ENCODE data around the gene ANTKMT. TPM values are rescaled to one million over a fixed set of nuclear protein-coding genes. Genes with fewer than 3 reads are reported as not detected.
A peak's percentile ranks its signal among the peaks of the same experiment; 100 is the strongest.
"Not testable (repeated sequence)": the region's sequence is repeated elsewhere in the genome, so short reads cannot be mapped to it uniquely, and the experiment has no call there.

Gene ANTKMT
- polyA plus RNA-seq, 1 donor from 2014 or later: 73.4 TPM

GRCh38 chr16:751152-752006, 30.4 kb downstream of the ANTKMT start:
- Histone ChIP-seq H3F3A (ENCODE audit: insufficient read depth, low read length, poor library complexity, severe bottlenecking) (no peaks in the 10 kb centered on the region), H4K20me1 (ENCODE audit: insufficient read depth) (no peaks in the 10 kb centered on the region), H3K27me3 (ENCODE audit: insufficient read depth, low read depth, low read length) (no peaks in the 10 kb centered on the region), H3K27ac (ENCODE audit: low read length) (no peak overlapping the region), H3K36me3 (ENCODE audit: insufficient read depth, low read length) (no peaks in the 10 kb centered on the region), H3K9me3 (ENCODE audit: low read length) (peaks cover 2% of the 10 kb centered on the region), H3K79me2 (replicated peaks; ENCODE audit: insufficient read depth, low read length) (no peaks in the 10 kb centered on the region), H3K4me2 (ENCODE audit: low read length) (no peak overlapping the region), H3K4me3 (ENCODE audit: low read length) (no peak overlapping the region), H3K9ac (ENCODE audit: low read length) (peak overlapping the region; percentile 29), H2AFZ (ENCODE audit: low read depth, low read length) (no peak overlapping the region), H3K9me2 (ENCODE audit: insufficient read depth, low read length) (no peaks in the 10 kb centered on the region)
- TF ChIP-seq SMC3 (conservative IDR thresholded peaks at IDR 0.05; ENCODE audit: poor library complexity) (no peak), CTCF (IDR thresholded peaks at IDR 0.05; ENCODE audit: poor library complexity, severe bottlenecking) (no peak), POLR2AphosphoS5 (IDR thresholded peaks at IDR 0.05) (no peak), REST (IDR thresholded peaks at IDR 0.05; ENCODE audit: borderline replicate concordance) (no peak), EZH2 (IDR thresholded peaks at IDR 0.05; ENCODE audit: borderline replicate concordance, insufficient read depth, low read length, poor library complexity, severe bottlenecking) (no peak), RAD21 (conservative IDR thresholded peaks at IDR 0.05) (no peak), TAF1 (IDR thresholded peaks at IDR 0.05; ENCODE audit: low read depth) (no peak), MXI1 (conservative IDR thresholded peaks at IDR 0.05; ENCODE audit: poor library complexity, severe bottlenecking) (no peak), EP300 (conservative IDR thresholded peaks at IDR 0.05; ENCODE audit: poor library complexity, severe bottlenecking) (no peak)

GRCh38 chr16:752007-752312, 31.0 kb downstream of the ANTKMT start:
- Histone ChIP-seq H3K27ac (ENCODE audit: low read length) (no peak overlapping the region), H3K9ac (ENCODE audit: low read length) (peak overlapping the region; percentile 29), H3F3A (ENCODE audit: insufficient read depth, low read length, poor library complexity, severe bottlenecking) (no peaks in the 10 kb centered on the region), H3K79me2 (replicated peaks; ENCODE audit: insufficient read depth, low read length) (no peaks in the 10 kb centered on the region), H3K36me3 (ENCODE audit: insufficient read depth, low read length) (no peaks in the 10 kb centered on the region), H3K4me2 (ENCODE audit: low read length) (no peak overlapping the region), H3K27me3 (ENCODE audit: insufficient read depth, low read depth, low read length) (no peaks in the 10 kb centered on the region), H3K9me2 (ENCODE audit: insufficient read depth, low read length) (no peaks in the 10 kb centered on the region), H3K4me3 (ENCODE audit: low read length) (no peak overlapping the region), H3K9me3 (ENCODE audit: low read length) (peaks cover 4% of the 10 kb centered on the region), H4K20me1 (ENCODE audit: insufficient read depth) (no peaks in the 10 kb centered on the region), H2AFZ (ENCODE audit: low read depth, low read length) (no peak overlapping the region)
- TF ChIP-seq TAF1 (IDR thresholded peaks at IDR 0.05; ENCODE audit: low read depth) (no peak), POLR2AphosphoS5 (IDR thresholded peaks at IDR 0.05) (no peak), MXI1 (conservative IDR thresholded peaks at IDR 0.05; ENCODE audit: poor library complexity, severe bottlenecking) (no peak), EP300 (conservative IDR thresholded peaks at IDR 0.05; ENCODE audit: poor library complexity, severe bottlenecking) (no peak), RAD21 (conservative IDR thresholded peaks at IDR 0.05) (no peak), EZH2 (IDR thresholded peaks at IDR 0.05; ENCODE audit: borderline replicate concordance, insufficient read depth, low read length, poor library complexity, severe bottlenecking) (no peak), REST (IDR thresholded peaks at IDR 0.05; ENCODE audit: borderline replicate concordance) (no peak), CTCF (IDR thresholded peaks at IDR 0.05; ENCODE audit: poor library complexity, severe bottlenecking) (no peak)

GRCh38 chr16:754121-754607, 33.2 kb downstream of the ANTKMT start:
- H3K27me3 ChIP-seq (ENCODE audit: insufficient read depth, low read depth, low read length); H4K20me1 ChIP-seq (ENCODE audit: insufficient read depth): not testable (repeated sequence)

More at GRCh38 chr16:754121-754607, 33.2 kb downstream of the ANTKMT start:
- not testable (repeated sequence) for H3K27ac ChIP-seq (ENCODE audit: low read length); H2AFZ ChIP-seq (ENCODE audit: low read depth, low read length); H3K9me2 ChIP-seq (ENCODE audit: insufficient read depth, low read length); H3K9ac ChIP-seq (ENCODE audit: low read length); H3K4me3 ChIP-seq (ENCODE audit: low read length); H3F3A ChIP-seq (ENCODE audit: insufficient read depth, low read length, poor library complexity, severe bottlenecking); H3K4me2 ChIP-seq (ENCODE audit: low read length); H3K79me2 ChIP-seq (replicated peaks; ENCODE audit: insufficient read depth, low read length); H3K9me3 ChIP-seq (ENCODE audit: low read length); H3K36me3 ChIP-seq (ENCODE audit: insufficient read depth, low read length)
